ENCODE results near the gene GOLGA6L7.
"Not testable (repeated sequence)": the region's sequence is repeated elsewhere in the genome, so short reads cannot be mapped to it uniquely, and the experiment has no call there.

DNA sequence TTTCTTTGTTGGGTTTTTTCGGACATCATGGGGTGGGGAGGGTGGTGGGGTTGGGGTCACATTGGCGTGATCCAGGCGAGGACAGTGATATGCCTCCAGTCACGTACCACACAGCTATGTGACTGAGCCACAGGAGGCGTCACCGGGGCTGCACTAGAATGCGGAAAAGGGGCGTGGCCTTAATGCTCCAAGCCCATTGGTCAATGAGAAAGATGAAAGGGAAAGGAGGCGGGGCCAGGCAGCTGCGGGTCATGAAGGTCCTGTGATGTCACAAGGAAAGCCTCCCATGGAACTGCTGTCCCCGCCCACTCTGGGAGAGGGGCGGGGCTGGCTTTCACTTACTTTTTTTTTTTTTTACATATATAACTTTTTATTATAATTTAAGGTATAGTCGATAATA is at the start of gene GOLGA6L7:
- TF ChIP-seq CTCF (IDR thresholded peaks at IDR 0.05; ENCODE audit: low read length); EZH2 (optimal IDR thresholded peaks at IDR 0.05; ENCODE audit: low read depth, low read length): not testable (repeated sequence)

Measured in MM.1S (cell line).